Neural progenitor cell (in vitro differentiated cells): Measurements from ENCODE around the gene EVC2. TPM values are rescaled to one million over a fixed set of nuclear protein-coding genes. Genes with fewer than 3 reads are reported as not detected.

Source experiments
- DNase-seq: peaks from one replicate; pipeline ENCODE4 v3.0.0-alpha.2; 2016; ENCODE audit warnings: low spot score
- H2AFZ ChIP-seq: fragments of 200-600 bp; sonication (generic); replicated peaks from 2 replicates; pipeline ENCODE4 v1.6.1; 2016; ENCODE audit warnings: antibody characterized with exemption
- H3F3A ChIP-seq: fragments of 200-600 bp; sonication (generic); 2 replicates; pipeline ENCODE4 v1.6.1; 2016; ENCODE audit warnings: antibody characterized with exemption, low read depth
- H3K27ac ChIP-seq: fragments of 200-600 bp; sonication (generic); 2 replicates; pipeline ENCODE4 v1.5.1; 2016; ENCODE audit warnings: mild to moderate bottlenecking
- H3K27me3 ChIP-seq: fragments of 200-600 bp; sonication (generic); 2 replicates; pipeline ENCODE4 v1.6.1; 2016; ENCODE audit warnings: mild to moderate bottlenecking, moderate library complexity
- H3K36me3 ChIP-seq: fragments of 200-600 bp; sonication (generic); 2 replicates; pipeline ENCODE4 v1.5.1; 2016
- H3K4me1 ChIP-seq: fragments of 200-600 bp; sonication (generic); 2 replicates; pipeline ENCODE4 v1.6.1; 2016; ENCODE audit warnings: mixed run types
- H3K4me2 ChIP-seq: fragments of 200-600 bp; sonication (generic); 2 replicates; pipeline ENCODE4 v1.6.1; 2016
- H3K4me3 ChIP-seq: fragments of 200-600 bp; sonication (generic); 2 replicates; pipeline ENCODE4 v1.5.1; 2016
- H3K79me2 ChIP-seq: fragments of 200-600 bp; sonication (generic); 2 replicates; pipeline ENCODE4 v1.6.1; 2016; ENCODE audit warnings: low read depth
- H3K9ac ChIP-seq: fragments of 200-600 bp; sonication (generic); 2 replicates; pipeline ENCODE4 v1.6.1; 2016
- H3K9me3 ChIP-seq: fragments of 200-600 bp; sonication (generic); 2 replicates; pipeline ENCODE4 v1.5.1; 2016; ENCODE audit warnings: low read depth
- H4K20me1 ChIP-seq: fragments of 200-600 bp; sonication (generic); 2 replicates; pipeline ENCODE4 v1.6.1; 2016; ENCODE audit warnings: low read depth
- H3K27ac Mint-ChIP-seq: 3 replicates; pipeline ENCODE4 v1.8.0; 2021; ENCODE audit warnings: mixed read lengths
- H3K27me3 Mint-ChIP-seq: 2 replicates; pipeline ENCODE4 v1.8.0; 2022; ENCODE audit warnings: low read depth, mild to moderate bottlenecking, inconsistent platforms, moderate library complexity, mixed read lengths; ENCODE audit not compliant: insufficient read depth
- H3K36me3 Mint-ChIP-seq: 3 replicates; pipeline ENCODE4 v1.8.0; 2021; ENCODE audit warnings: mixed read lengths
- H3K4me1 Mint-ChIP-seq: 3 replicates; pipeline ENCODE4 v1.8.0; 2021; ENCODE audit warnings: mixed read lengths
- H3K4me3 Mint-ChIP-seq: 3 replicates; pipeline ENCODE4 v1.8.0; 2021; ENCODE audit warnings: mild to moderate bottlenecking, moderate library complexity, mixed read lengths
- H3K9me3 Mint-ChIP-seq: 3 replicates; pipeline ENCODE4 v1.8.0; 2020; ENCODE audit warnings: mixed read lengths
- CTCF ChIP-seq: fragments of 200-600 bp; sonication (generic); IDR thresholded peaks from 2 replicates; pipeline ENCODE4 v1.5.1; 2017; ENCODE audit warnings: antibody characterized with exemption, mild to moderate bottlenecking
- EZH2 ChIP-seq: fragments of 200-600 bp; sonication (generic); IDR thresholded peaks from 2 replicates; pipeline ENCODE4 v1.6.1; 2017; ENCODE audit warnings: antibody characterized with exemption, mild to moderate bottlenecking, moderate library complexity
- EZH2phosphoT487 ChIP-seq: fragments of 200-600 bp; sonication (generic); IDR thresholded peaks from 2 replicates; pipeline ENCODE4 v1.6.1; 2017; ENCODE audit warnings: antibody characterized with exemption
- total RNA-seq: library from RNA; depleted of rRNA; stranded (reverse); fragments of >200 nt; gene quantifications from 2 replicates; pipeline ENCODE4 v1.2.3, GENCODE V29; 2015; ENCODE audit warnings: low replicate concordance

Gene EVC2
- total RNA-seq, 1 donor from 2014 or later, result 6.1 TPM

- H3K4me3 Mint-ChIP-seq, result no peak overlapping the region
- Histone ChIP-seq H3K79me2 (no peaks in the 10 kb centered on the region), H4K20me1 (no peaks in the 10 kb centered on the region), H2AFZ (no peak overlapping the region), H3K27me3 (no peaks in the 10 kb centered on the region), H3K9ac (no peak overlapping the region), H3K36me3 (no peaks in the 10 kb centered on the region), H3K4me2 (no peak overlapping the region), H3F3A (no peaks in the 10 kb centered on the region), H3K27ac (no peak overlapping the region), H3K9me3 (no peaks in the 10 kb centered on the region), H3K4me1 (no peaks in the 10 kb centered on the region), H3K4me3 (no peak overlapping the region)
- no peak for DNase-seq
- peaks cover 4% of the 10 kb centered on the region for H3K27me3 Mint-ChIP-seq
- H3K36me3 Mint-ChIP-seq, result no peaks in the 10 kb centered on the region
- no peak overlapping the region for H3K27ac Mint-ChIP-seq
- no peaks in the 10 kb centered on the region for H3K4me1 Mint-ChIP-seq
- H3K9me3 Mint-ChIP-seq, result no peaks in the 10 kb centered on the region
- TF ChIP-seq EZH2, result no peak
- TF ChIP-seq EZH2phosphoT487, result no peak
- TF ChIP-seq CTCF, result no peak
These were observed 149.9 kb downstream of the EVC2 start for GRCh38 chr4:5558502-5558901.

- Mint-ChIP-seq H3K4me3 (no peak overlapping the region), H3K27ac (no peak overlapping the region), H3K27me3 (no peaks in the 10 kb centered on the region), H3K4me1 (no peaks in the 10 kb centered on the region), H3K36me3 (peaks cover 2% of the 10 kb centered on the region), H3K9me3 (peaks cover 14% of the 10 kb centered on the region)
- no peaks in the 10 kb centered on the region for H3K27me3 ChIP-seq
- H2AFZ ChIP-seq, result no peak overlapping the region
- TF ChIP-seq EZH2phosphoT487 (no peak), CTCF (peak; percentile 17)
- H3K9me3 ChIP-seq, result no peaks in the 10 kb centered on the region
- no peak overlapping the region for H3K27ac ChIP-seq
- DNase-seq, result no peak
- H3K4me3 ChIP-seq, result no peak overlapping the region
- no peak overlapping the region for H3K9ac ChIP-seq
- H3K4me1 ChIP-seq, result no peaks in the 10 kb centered on the region
- no peaks in the 10 kb centered on the region for H4K20me1 ChIP-seq
- no peaks in the 10 kb centered on the region for H3F3A ChIP-seq
- H3K79me2 ChIP-seq, result no peaks in the 10 kb centered on the region
- no peak overlapping the region for H3K4me2 ChIP-seq
- no peaks in the 10 kb centered on the region for H3K36me3 ChIP-seq
These were observed 154.0 kb downstream of the EVC2 start for GRCh38 chr4:5554376-5554775.

- H3K27ac ChIP-seq, result no peak overlapping the region
- no peak overlapping the region for H3K4me2 ChIP-seq
- no peaks in the 10 kb centered on the region for H3F3A ChIP-seq
- no peak overlapping the region for H2AFZ ChIP-seq
- no peaks in the 10 kb centered on the region for H3K79me2 ChIP-seq
- no peaks in the 10 kb centered on the region for H3K9me3 ChIP-seq
- no peaks in the 10 kb centered on the region for H3K27me3 Mint-ChIP-seq
- H3K4me3 Mint-ChIP-seq, result no peak overlapping the region
- H3K4me3 ChIP-seq, result no peak overlapping the region
- H3K36me3 ChIP-seq, result no peaks in the 10 kb centered on the region
- H3K27ac Mint-ChIP-seq, result no peak overlapping the region
- peaks cover 14% of the 10 kb centered on the region for H3K9me3 Mint-ChIP-seq
- H3K4me1 Mint-ChIP-seq, result no peaks in the 10 kb centered on the region
- TF ChIP-seq EZH2phosphoT487 (no peak), EZH2 (no peak), CTCF (no peak)
- no peaks in the 10 kb centered on the region for H3K4me1 ChIP-seq
- DNase-seq, result no peak
- H3K36me3 Mint-ChIP-seq, result peaks cover 2% of the 10 kb centered on the region
- no peaks in the 10 kb centered on the region for H3K27me3 ChIP-seq
- H4K20me1 ChIP-seq, result no peaks in the 10 kb centered on the region
- no peak overlapping the region for H3K9ac ChIP-seq
These were observed 154.6 kb downstream of the EVC2 start for GRCh38 chr4:5553801-5554200.

GRCh38 chr4:5552451-5552850, 155.9 kb downstream of the EVC2 start:
- peaks cover 14% of the 10 kb centered on the region for H3K9me3 Mint-ChIP-seq
- H3K4me3 Mint-ChIP-seq, result no peak overlapping the region

More at GRCh38 chr4:5552451-5552850, 155.9 kb downstream of the EVC2 start:
- H3K27ac ChIP-seq, result no peak overlapping the region
- no peaks in the 10 kb centered on the region for H4K20me1 ChIP-seq
- no peaks in the 10 kb centered on the region for H3F3A ChIP-seq
- no peak overlapping the region for H2AFZ ChIP-seq
- H3K4me2 ChIP-seq, result no peak overlapping the region
- no peaks in the 10 kb centered on the region for H3K4me1 Mint-ChIP-seq
- H3K79me2 ChIP-seq, result no peaks in the 10 kb centered on the region
- TF ChIP-seq CTCF (no peak), EZH2phosphoT487 (no peak), EZH2 (no peak)
- no peaks in the 10 kb centered on the region for H3K27me3 ChIP-seq
- no peak overlapping the region for H3K9ac ChIP-seq
- H3K36me3 Mint-ChIP-seq, result peaks cover 2% of the 10 kb centered on the region
- no peak for DNase-seq
- no peaks in the 10 kb centered on the region for H3K36me3 ChIP-seq
- H3K27me3 Mint-ChIP-seq, result no peaks in the 10 kb centered on the region
- no peaks in the 10 kb centered on the region for H3K9me3 ChIP-seq
- no peak overlapping the region for H3K4me3 ChIP-seq
- H3K27ac Mint-ChIP-seq, result no peak overlapping the region
- no peaks in the 10 kb centered on the region for H3K4me1 ChIP-seq
